NCI-H1417 (cell line): ENCODE measurements around the gene C21orf58.
"Not testable (repeated sequence)": the region's sequence is repeated elsewhere in the genome, so short reads cannot be mapped to it uniquely, and the experiment has no call there.

Experiments
- DNase-seq, 3 experiments: peaks; one replicate each; lab custom pipeline; 2025; lab: John Stamatoyannopoulos, UW

C21orf58 gene

DNA sequence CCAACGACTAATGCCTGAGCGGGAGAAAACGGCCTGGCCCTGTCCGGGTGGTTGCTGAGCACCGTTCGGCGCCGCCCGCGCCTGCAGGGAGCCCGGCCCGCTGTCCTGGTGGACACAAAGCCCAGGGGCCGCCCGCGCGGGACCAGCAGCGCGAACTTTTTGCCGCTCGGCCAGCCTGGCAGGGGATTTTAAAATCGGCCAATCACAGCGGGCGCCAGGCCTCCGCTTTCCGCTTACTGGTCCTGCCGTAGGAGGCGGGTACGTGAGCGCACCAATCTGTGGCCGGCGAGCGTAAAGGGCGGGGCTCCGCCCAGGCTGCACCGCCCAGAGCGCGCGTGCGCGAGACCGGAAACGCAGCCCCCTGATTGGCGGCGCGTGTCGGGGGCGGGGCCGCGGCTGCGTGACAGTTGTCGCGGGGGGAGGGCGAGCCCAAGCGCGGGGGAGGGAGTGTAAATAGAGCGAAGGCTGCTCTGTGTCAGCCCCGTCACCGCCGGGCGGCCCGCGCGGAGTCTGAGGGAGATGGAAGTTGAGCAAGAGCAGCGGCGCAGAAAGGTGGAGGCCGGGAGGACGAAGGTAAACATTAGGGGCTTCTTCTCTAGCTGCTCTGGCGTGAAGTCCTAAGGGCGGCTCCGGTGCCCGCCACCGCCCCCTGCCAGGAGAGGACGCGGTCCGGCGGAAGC is at the start of gene C21orf58, which contains the start of gene PCNT:
TSS of gene C21orf58 (minus strand) at position 161 of the 680 bp plus-strand sequence. CDS start 1,132 bp downstream, outside the sequence.
TSS of gene PCNT (plus strand) at position 447 of the 680 bp plus-strand sequence. CDS start at position 520, 73 bp downstream.
- DNase-seq = peak; percentile 99

DNA sequence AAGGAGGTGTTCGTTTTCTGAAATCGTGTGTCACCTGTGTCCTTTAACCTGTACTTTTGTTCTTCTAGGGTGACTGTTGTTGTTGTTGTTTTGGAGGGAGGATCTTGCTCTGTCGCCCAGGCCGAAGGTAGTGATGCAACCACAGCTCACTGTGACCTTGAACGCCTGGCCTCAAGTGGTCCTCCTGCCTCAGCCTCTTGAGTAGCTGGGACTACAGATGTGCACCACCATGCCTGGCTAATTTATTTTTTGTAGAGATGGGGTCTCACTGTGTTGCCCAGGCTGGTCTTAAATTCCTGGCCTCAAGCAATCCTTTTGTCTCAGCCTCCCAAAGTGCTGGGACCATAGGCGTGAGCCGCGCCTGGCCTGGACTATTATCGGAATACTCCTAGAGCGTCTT is 49.3 kb upstream of the C21orf58 start:
- not testable (repeated sequence) for DNase-seq

DNA sequence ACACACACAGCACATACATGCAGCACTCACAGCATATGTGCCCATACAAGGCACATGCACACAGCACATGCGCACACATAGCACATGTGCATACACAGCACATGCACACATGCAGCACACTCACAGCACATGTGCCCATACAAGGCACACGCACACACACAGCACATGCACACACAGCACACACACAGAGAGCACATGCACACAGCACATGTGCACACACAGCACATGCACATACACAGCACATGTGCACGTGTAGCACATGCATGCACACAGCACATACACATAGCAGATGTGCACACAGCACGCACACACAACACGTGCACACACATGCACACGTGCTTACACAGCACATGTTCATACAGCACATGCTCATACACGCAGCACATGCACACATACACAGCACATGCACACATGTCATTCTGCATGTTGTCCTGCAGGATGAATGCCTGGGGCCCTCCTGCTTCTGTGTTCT is 48.4 kb upstream of the C21orf58 start:
- DNase-seq = no peak

DNA sequence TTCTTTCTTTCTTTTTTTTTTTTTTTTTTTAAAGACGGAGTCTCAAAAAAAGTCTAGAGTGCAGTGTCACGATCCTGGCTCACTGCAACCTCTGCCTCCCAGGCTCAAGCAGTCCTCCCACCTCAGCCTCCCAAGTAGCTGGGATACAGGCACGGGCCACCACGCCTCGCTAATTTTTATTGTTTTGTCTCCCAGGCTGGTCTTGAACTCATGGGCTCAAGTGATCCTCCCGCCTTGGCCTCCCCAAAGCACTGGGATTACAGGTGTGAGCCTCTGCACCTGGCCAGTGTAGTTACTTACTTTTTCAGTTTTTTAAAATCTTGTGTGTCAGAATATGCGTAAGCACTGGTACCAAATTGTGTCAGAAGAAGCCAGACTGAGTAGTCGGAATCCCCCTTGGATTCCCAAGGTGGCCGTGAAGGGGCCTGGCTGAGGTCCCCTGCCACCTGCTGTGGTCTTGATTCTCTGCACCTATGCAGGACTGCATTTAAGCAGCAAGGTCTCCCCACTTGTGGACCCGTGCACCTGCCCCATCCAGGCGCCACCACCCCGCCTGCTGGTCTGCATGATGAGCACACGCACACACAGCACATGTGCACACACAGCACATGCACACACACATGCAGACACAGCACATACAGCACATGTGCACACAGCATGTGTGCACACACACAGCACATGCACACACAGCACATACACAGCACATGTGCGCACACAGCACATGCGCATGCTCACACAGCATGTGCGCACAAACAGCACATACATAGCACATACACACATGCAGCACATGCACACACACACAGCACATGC is 47.7 kb upstream of the C21orf58 start:
- DNase-seq = no peak

DNA sequence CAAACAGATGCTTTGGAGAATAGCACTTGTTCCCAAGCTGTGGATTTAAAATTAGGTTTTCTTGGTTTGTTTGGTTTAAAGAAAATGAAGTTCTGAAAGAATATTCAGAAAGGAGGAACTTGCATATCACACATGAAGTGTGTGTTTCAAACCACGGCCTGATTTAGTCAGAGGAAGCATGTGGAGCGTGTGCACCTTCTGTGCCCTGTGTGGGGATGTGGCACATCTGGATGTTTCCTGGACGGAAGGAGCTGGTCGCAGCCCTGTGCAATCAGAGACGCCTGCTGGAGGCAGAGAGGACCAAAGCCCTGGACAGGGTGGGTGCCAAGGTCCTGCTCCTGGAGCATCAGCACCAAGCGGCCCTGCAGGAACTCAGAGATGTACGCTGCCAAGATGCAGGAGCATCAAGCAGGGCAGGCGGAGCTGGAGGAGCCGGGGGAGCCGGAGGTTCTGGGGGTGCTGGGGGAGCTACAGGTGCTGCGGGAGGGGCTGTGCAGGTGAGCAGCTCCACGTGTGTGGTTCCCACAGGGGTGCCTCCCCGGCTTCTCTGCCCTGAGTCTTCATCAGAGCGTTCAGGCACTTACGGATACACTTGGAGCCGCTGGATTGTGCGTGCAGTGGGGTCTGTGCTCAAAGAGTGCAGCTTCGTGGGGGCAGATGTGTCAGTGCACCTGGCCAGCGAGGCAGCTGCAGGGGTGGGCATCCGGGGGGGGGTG is 46.0 kb upstream of the C21orf58 start:
- DNase-seq = no peak

DNA sequence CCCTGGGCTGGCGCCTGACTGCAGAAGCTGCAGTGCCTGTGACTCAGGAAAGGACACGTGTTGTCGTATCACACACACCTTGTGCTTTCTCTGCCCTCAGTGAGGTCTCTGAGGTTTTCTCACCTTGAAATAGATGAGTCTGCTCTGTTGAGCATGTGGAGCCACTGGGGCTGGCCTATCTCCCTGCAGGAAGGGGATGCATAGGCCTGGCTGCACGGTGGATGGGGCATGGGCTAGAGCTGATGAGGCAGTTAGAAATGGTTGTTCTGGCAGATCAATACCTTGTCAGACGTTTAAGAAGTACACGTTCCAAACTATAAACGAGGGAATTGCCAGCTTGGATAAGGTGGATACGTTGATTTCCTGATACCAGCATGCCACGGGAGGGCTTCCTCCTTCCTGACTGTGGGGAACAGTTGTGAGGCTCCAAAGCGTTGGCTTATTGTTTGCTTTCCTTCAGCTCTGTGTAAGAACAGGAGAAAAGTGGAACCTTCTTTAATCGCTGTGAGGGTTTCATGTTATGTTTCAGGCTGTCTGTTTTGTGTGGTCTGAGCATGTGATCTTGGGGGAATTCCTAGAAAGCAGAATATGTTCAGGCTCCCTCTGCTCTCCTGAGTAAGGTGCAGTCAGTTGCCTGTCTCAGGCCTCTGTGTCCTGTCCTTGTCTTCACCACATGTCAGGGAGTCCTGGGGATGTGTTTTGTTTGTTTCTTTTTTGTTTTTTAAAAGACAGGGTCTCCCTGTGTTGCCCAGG is 45.0 kb upstream of the C21orf58 start:
- no peak for DNase-seq

DNA sequence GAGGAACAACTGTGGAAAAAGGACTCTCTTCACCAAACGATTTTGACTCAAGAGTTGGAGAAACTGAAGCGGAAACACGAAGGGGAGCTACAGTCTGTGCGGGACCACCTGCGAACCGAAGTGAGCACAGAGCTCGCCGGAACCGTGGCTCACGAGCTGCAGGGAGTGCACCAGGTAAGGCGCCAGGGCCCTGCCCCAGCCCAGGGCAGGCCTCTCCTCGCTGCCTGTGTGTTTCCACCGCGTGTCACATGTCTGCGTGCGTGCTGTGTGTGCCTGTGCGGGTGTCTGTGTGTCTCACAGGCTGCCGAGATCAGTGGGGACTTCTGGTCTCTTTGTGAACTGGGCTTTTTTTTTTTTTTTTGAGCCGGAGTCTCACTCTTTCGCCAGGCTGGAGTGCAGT is 43.3 kb upstream of the C21orf58 start:
- no peak for DNase-seq

DNA sequence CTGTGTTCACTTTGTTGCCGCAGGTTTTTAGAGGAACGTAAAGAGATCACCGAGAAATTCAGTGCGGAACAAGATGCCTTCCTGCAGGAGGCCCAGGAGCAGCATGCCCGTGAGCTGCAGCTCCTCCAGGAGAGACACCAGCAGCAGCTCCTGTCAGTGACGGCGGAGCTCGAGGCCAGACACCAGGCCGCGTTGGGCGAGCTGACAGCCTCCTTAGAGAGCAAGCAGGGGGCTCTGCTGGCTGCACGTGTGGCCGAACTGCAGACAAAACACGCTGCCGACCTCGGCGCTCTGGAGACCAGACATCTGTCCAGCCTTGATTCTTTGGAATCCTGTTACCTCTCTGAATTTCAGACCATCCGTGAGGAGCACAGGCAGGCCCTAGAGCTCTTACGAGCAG is 42.9 kb upstream of the C21orf58 start:
- no peak for DNase-seq

DNA sequence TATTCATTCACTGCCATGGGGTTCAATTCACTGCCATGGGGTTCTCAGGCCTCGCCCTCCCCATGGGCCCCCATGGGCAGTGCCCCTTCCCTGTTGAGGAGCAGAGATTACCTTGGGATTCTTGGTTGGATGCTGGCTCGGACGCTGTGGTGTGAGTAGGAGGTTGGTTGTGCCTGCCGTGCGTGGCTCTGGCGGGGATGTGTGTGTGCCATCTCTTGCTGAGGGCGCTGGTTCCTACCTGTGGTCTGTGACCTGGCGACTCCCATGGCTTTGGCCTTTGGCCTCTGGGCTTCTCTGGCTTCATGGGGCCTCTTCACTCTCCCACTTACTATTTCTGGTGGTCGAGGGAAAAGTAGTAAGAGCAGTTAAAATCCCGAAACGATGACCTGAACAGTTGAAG is 42.4 kb upstream of the C21orf58 start:
- no peak for DNase-seq

DNA sequence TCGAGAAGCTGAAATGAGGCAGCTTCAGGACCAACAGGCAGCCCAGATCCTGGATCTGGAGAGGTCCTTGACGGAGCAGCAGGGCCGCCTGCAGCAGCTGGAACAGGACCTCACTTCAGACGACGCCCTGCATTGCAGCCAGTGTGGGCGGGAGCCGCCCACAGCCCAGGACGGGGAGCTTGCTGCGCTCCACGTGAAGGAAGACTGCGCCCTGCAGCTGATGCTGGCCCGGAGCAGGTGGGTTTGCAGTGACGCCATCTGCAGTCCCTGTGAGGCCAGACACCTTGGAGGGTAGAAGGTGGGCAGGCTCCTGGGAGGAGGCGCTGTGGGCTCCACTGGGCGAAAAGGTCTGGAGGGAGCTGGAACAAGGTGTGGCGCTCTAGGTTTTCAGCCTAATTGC is 40.0 kb upstream of the C21orf58 start:
- DNase-seq = no peak

DNA sequence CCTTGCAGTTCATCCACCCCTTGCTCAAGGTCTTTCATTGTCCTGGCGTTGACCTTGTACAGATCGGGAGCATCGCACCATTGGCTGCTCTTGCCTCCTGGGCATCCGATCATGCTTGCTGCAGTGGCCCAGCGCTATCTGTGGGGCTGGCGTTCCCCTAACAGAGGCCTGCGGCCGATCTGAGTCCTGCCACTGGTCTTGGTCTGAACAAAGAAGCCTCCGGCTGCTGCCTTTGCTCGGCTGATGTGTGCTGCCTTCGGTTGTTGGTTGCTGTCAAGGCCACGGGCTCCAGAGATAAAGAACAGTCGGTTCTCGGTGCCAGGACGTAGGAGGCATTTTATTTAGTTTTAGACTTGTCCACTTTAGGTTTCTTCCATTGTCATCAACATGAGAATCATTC is 39.3 kb upstream of the C21orf58 start:
- no peak for DNase-seq

DNA sequence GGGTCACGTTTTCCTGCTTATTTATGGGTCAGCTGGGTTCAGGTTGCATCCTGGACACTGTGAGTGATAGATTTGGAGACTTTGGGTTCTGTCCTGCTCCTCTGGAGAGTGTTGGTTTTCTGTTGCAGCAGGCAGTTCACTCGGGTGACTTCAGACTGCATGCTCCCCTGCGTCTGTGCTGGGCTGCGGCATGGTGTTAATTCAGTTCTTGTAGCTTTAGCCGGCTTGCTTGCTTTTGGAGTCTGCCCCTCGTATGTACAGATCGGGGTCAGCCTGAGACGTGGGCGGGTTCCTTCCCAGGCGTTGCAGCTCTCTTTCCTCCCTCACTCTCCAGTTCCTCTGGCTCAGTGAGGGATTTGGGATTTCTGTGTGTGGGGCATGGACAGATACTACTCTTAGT is 38.3 kb upstream of the C21orf58 start:
- DNase-seq = no peak

DNA sequence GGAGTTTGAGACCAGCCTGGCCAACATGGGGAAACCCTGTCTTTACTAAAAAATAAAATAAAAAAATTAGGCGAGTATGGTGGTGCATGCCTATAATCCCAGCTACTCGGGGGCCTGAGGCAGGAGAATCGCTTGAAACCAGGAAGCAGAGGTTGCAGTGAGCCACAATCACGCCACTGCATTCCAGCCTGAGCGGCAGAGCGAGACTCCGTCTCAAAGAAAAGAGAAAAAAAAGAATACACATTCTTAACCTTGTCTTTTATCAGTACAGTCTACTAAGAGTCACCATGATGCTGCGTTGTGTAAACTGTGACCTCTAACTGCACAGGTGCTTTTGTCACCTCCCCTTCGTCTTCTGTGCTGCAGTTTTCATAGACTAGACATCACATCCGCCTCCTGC is 37.5 kb upstream of the C21orf58 start:
- no peak for DNase-seq

DNA sequence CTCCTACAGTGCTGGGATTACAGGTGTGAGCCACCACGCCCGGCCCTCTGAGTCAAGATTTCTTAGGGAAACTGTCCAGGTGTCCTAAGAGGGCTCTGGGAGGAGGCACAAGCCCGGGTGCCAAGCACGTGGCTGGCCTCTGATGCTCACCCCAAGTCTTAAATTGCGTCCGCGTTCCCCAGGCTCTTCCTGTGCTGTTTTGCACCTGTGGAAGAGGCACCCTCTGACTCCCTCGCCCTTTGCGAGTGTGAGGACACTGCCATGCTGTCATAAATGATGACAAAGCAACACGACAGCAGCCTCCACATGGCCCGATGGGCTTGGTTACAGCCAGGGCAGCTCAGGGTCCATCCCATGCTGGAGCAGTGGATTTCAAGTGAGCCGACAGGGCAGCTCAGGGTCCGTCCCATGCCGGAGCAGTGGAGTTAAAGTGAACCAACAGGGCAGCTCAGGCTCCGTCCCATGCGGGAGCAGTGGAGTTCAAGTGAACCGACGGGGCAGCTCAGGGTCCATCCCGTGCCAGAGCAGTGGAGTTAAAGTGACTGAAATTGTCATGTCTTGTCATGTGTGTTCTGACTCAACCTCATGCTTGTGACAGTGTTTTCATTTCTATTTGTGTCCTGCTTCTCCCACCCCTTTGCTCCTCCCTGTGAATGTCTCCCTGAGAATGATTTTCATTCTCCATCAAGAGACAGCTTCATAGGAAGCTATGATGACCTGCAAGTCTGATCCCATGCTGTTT is 34.2 kb upstream of the C21orf58 start:
- no peak for DNase-seq

DNA sequence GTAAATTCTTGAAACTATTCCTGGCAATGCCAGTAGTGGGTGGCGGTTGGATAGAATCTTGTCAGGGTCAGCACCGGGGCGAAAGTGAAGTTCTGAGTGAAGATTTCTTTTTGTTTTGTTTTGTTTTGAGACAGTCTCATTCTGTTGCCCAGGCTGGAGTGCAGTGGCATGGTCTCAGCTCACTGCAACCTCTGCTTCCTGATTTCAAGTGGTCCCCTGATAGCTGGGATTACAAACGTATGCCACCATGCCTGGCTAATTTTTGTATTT is 33.6 kb upstream of the C21orf58 start:
- DNase-seq = no peak

DNA sequence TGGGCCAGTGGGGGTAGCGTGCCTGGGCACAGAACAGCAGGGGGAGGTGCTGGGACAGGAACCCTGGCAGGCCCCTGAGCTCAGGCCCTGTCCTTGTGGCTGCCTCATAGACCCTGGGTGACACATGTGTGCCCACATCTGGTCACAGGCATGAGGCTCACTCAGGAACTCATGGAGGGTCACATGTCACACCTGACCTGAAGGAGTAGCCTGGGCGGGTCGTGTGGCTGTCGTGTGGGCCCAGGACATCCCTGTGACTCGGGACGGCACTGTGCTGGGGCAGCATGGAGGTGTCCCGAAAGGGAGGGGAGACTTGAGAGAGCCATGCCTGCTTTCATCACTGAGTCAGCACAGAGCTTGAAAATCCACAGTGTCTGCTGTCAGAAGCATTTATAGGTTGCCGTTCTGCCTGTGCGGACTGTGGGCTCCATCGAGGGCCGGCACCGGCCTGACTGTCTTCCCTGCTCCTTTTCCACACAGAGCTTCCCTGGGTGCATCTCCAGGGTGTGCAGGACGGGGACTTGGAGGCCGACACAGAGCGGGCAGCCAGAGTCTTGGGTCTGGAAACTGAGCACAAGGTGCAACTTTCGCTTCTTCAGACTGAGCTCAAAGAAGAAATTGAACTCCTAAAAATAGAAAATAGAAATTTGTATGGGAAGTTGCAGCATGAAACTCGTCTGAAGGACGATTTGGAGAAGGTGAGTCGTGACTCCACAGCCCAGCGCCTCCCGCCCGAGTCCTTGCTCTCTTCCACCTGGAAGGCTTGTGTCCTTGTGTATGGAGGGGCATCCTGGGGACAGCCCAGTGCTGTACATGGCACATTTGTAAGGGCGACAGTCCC is 33.0 kb upstream of the C21orf58 start:
- DNase-seq = no peak

DNA sequence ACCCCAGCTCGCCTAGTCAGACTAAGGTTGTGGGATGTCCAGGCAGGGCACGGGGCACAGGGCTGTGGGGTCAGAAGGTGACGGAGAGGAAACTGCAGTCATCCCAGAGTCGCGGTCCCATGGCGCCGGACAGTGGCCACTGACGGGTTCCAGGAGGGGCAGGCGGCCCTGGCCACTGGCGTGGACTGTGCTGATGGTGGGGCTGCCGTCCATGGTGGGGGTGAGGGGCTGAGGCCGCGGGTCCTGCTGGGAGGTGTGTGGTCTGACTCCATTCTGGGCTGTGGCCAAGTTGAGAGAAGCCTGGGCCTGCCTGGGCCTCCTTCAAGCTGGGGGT is 32.3 kb upstream of the C21orf58 start:
- DNase-seq = no peak

DNA sequence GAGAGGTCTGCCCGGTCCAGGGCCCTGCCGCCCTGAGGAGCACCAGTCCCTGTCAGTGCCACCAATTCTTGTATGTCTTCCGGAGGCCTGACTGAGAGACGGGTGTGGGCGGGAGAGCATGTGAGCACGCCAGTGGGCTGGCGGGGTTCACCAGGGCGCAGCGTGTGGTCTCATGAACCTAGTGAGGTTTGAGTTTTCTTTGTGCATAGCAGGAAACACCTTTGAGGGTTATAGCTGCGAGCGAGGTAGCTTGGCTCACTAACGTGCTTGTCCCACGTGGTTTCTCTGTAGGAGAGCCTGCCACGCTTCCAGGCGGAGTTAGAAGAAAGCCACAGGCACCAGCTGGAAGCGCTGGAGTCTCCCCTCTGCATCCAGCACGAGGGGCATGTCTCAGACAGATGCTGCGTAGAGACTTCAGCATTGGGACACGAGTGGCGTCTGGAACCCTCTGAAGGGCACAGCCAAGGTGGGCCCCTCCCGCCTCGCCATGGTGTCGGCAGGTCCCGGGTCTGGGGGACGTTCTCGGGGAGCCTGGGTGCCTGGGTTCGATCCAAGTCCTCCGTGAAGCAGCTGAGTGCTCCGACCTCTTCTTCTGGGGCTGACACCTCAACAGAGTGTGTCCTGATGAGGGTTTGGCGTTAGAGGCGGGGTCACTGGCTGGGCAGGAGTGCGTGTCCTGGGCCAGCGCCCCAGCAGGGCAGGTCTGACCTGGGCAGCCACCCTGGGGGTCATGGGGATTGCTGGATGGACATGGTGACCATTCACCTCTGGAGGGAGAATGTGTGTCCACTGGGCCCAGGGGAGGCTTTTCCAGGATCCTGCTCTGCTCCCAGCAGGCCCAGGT is 31.7 kb upstream of the C21orf58 start:
- DNase-seq = no peak

DNA sequence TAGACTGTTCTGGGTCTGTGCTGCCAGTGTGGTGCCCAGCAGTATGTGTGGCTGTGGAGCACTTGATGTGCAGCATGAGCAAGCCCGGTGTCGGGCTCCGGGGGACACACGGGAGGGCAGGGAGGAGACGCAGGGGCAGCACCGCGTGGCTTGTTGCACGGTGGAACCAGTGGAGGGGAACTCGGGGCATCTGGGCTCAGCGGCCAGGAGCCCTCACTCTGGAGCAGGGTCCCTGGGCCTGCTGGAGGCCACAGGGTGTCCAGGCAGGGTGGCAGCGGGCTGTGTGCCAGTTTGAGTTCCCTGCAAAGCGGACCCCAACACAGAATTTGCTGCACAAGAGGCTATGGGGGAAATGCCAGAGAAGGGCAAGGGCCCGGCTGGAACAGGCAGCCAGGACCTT is 30.8 kb upstream of the C21orf58 start:
- DNase-seq = no peak

DNA sequence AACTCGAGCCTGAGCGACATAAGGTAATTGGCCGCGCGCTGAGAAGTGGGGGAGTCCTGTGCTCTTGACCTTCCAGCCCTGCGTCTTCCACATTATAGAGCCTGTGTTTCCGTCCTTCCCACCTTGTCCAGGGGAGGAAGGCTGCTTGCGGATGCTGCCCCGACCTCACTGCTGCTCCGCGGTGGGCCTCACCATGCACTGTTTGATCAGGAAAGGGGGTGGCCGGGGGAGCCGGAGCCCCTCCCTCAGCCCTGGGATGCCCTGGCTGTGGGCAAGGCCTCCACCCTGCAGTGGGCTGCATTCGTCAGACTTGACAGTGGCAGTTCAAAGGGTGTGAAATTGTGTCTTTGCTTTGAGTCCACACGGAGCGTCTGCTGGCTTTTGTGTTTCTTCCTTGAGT is 30.4 kb upstream of the C21orf58 start:
- no peak for DNase-seq
